HG02798 (cell line): Measurements from ENCODE around the gene LRG1.

Experiments
- ATAC-seq: cut with Tn5 transposase; IDR thresholded peaks from one replicate; pipeline ENCODE4 v1.9.1; 2021; ENCODE audit warnings: mild to moderate bottlenecking; ENCODE audit not compliant: unreplicated experiment, poor library complexity

Gene LRG1, protein sequence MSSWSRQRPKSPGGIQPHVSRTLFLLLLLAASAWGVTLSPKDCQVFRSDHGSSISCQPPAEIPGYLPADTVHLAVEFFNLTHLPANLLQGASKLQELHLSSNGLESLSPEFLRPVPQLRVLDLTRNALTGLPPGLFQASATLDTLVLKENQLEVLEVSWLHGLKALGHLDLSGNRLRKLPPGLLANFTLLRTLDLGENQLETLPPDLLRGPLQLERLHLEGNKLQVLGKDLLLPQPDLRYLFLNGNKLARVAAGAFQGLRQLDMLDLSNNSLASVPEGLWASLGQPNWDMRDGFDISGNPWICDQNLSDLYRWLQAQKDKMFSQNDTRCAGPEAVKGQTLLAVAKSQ

DNA sequence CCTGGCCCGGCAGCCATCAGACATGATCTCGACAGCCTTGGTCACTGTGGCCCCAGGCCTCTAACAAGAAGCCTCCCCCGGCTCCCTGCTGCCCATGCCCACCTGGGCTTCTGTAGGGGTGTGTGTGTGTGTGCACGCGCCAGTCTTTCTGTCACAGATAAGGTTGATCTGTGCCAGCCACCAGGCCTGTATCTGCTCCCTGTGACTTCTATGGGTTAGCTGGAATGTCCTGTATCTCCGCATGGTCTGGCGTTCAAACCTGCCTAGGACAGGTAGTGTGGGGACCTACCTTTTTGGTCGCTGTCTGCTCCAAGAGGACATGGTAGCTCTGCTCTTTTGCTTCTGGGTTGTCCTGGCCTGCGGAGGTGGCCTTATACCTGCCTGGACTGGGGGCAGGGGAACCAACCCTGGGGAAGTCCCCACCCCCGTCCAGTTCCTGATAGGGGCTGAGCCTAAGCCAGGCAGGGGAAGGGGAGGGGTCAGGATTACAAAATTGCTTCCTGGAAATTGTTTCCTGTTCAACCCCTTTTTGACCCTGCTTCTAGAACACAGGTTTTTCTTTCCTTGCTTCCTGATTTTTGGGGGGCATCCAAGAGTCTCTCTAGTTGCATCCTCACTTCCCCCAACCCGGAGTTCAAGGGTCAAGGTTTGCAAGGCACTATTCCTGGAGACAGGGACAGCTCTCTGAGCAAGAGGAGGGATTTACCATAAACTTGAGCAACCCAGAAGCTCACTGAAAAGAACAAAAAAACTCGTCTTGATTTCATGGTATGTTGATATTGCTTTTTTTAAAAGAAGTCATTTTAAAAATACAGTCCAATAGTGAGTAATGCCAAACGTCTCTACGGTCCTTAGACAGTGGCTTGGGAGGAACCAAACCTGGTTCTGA, at the start of gene LRG1:
Gene LRG1 (minus strand): TSS at position 344 of the 889 bp plus-strand sequence. CDS start 23 bp downstream, at position 321.
- ATAC-seq, result no peak

DNA sequence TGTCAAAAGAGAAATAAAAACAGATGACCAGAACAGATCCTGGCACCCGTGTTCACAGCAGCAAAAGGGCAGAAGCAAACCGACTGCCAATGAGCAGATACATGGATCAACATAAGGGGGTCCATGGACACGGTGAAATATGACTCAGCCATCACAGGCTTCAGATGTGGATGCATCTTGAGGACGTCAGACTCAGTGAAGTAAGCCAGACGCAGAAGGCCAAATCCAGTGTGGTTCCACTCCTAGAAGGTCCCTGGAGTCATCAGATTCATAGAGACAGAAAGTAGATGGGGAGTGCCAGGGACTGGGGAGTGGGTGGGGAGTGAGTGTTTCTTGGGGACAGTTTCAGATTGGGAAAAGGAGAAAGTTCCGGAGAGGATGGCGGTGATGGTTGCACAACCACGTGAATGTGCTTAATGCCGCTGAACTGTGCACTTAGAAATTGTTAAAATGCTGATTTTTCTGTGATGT, 48.5 kb upstream of the LRG1 start:
- ATAC-seq, result no peak

DNA sequence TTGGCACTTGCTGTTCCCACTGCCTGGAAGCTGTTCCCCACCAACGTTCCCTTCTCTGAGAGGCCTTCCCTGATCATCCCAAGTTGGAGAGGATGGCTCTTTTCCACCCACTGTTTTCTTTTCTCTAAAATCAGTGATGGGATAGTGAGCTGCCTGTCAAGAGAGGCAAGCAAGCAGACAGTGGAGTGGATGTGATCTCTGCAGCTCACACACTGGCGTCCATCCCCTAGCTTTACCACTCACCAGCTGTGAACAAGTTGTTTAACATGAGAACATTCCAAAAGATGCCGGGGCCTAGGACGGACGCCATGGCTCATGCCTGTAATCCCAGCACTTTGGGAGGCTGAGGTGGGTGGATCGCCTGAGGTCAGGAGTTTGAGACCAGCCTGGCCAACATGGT, 47.7 kb upstream of the LRG1 start:
- no peak for ATAC-seq

DNA sequence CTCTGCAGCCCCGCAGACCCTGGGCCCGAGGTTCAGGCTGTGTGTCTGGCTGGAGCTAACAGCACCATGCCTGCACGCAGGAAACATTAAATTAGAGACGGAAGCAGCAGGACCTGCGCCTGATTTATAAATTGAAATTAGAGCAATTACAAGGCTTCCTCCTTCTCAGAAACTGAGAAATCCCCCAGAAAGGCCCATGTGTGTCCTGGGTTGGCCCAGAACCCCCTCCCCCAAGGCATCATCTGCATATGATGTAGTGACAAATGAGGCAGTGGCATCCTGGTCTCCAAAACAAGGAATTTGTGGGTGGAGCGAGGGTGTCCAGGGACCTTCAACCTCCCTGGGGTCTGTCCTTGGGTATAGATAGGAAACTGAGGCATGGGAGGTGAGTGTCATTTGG, 46.9 kb upstream of the LRG1 start:
- no peak for ATAC-seq

DNA sequence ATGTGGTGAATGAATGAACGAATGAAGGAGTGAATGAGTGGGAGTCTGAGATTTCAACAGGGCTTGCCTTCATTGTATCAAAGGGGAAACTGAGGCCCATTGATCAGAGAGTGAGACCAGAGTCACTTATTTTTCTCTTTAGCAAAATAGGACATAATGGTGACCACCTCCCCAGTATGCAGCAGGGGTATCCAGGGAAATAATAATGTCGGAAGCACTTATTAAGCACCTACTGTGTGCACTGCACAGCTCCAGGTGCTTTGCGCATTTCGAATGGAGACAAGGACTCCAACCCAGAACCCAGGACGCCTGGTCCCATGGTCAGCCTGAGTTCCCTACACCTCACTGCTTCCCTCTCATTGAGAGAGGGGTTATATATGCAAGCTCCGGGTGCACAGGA, 46.4 kb upstream of the LRG1 start:
- ATAC-seq, result no peak

DNA sequence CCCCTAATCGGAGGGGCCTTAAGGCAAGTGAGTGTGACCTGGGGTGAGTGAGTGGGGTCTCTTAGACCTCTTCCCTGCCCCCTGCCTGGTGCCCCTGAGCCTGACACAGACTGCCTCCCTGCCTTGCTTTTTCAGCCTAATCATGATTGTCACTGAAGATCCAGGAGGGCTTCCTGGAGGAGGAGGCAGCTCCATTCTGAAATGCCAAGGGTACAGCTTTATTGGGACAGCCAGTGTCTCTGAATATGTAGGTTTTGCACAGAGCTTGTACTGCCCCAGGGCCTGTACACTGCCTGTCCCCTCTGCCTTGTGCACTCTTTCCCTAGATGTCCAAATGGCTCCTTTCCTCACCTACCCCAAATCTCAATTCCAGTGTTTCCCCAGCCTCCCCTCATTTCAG, 45.7 kb upstream of the LRG1 start:
- no peak for ATAC-seq

DNA sequence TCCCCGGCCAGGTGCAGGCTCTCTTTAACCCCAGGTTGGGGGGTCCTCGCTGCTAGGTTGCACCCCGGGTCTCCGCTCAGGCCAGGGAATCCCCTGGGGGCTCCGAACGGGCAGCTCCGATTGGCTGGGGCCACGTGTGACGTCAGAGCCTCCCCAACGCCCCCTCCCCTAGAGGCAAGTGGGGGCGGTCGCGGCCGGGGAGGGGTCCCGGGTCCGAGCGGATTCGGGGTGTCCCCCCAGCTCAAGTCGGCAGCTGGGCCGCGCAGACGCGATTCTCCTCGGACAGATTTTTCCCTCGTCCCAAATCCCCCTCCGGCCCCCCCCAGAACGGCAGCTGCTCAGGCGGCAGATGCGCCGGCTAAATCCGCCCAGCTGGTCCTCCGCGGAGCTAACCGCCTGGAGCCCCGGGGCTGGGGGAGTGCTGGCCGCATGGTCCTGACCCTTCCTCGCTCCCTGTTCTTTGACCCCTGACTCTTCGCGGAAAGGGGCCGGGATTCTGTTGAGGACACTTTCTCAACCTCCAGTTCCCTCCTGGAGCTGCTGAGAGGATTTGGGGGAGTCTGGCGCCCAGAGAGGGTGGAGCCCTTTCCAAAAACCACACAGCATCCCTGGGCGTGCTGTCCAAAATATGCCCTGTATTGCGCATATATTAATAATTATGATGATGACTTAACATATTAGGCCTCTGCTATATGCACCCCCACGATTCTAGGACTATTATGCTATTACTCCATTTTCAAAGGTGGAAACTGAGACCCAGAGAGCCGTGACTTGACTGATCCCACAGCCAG, 45.0 kb upstream of the LRG1 start:
- no peak for ATAC-seq

DNA sequence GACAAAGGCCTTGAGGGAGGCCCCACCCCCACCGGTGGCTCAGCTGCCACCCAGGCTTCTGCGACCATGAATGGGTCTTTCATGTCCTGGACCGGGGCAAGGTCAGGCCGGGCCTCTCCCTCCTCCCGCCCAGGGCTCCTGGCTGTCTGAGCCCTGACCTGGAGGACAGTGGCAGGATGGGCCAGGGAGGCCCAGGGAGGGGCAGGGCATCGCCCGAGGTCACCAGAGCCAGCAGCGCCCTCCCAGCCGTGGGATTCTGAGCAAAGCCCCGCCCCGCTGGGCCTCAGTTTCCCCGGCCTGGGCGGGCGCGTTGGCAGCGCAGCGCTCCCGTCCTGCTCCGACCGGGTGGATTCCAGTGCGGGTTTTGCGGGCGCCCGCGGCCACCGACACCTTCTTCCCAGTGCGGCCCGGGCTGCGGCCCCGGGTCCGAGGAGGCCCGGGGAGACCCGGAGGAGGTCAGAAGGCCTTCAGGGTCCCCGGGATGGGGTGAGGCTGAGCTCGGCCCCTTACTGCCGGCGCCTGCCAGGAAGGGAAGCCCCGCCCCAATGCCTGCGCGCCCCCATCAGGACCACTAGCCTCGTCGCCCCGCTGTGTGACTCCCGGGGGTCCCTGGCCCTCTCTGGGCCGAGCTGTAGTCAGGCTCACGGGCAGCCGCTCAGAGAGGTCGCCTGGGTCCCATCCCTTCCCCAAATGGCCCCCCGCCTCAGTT, 44.3 kb upstream of the LRG1 start:
- no peak for ATAC-seq

DNA sequence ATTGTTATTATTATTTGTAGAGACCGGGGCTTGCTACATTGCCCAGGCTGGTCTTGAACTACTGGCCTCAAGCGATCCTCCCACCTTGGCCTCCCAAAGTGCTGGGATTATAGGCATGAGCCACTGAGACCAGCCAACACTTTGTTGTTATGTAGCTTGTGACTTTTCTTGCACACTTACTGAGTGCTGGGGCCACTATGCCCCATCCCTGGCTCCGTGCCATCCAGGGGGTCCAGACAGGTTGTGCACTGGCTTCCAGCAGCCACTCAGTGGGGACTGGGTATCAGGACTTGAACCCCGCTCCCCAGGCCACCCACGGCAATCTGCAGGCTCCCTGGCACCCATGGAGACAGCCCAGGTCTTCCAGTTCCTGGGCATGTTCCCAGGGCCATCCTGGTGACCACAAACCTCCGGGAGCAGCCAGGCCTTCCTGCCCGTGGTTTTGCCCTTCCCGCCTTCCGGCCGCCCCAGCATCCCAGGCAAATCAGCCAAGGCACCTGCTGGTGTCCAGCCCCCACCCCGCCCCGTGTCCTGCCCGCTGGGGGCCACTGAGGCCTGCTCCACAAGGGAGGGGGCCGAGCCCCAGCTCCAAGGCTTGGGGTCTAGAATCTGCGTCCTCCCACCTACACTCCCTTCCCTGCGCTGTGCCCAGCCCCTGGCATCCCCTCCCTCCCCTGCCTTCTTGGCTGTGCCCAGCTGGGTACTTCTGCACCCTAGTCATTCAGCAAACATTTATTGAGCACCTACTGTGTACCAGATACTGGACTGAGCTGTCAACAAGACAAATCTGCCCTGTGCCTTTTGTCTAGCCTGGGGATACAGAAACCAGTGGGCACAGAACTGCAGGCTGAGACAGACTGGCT, 43.4 kb upstream of the LRG1 start:
- no peak for ATAC-seq

DNA sequence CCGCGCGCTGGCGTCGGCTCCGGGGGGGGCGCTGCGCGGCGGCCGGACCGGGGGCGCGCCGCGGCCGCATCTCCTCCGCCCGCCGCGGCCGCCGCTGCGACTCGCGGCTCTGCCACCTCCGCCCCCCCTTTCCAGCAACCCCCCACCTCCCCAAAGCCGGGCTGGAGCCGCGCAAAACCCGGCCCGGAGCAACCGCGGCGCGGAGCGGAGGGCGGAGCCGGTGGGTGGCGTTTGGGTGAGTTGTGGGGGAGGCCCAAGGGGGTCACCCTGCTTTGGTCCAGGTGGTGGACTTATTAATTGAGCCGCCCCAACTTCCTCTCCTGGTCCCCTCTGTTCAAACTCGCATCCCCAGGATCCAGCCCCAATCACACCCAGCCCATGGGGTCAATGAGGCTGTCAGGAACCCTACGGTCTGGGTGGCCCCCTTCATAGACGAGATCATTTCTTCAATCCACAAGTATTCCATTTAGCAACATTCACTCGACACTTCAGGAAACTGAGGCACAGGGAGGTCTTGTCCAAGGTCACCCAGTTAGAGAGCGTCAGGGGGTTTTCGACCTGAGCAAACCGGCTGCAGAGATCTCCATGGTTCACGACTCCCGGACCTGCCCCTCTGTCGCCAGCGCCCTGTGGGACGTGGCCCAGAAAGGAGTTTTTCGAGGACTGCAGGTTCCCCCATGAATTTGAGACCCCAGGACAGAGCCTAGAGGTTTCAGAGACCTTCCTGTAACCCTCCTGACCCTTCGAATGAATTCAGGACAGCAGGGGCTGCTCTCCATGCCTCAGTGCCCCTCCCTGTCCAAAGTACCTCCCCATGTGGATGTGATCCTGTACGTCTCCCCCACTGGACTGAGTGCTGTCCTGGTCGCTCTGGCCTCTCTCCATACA, 42.1 kb upstream of the LRG1 start:
- no peak for ATAC-seq

DNA sequence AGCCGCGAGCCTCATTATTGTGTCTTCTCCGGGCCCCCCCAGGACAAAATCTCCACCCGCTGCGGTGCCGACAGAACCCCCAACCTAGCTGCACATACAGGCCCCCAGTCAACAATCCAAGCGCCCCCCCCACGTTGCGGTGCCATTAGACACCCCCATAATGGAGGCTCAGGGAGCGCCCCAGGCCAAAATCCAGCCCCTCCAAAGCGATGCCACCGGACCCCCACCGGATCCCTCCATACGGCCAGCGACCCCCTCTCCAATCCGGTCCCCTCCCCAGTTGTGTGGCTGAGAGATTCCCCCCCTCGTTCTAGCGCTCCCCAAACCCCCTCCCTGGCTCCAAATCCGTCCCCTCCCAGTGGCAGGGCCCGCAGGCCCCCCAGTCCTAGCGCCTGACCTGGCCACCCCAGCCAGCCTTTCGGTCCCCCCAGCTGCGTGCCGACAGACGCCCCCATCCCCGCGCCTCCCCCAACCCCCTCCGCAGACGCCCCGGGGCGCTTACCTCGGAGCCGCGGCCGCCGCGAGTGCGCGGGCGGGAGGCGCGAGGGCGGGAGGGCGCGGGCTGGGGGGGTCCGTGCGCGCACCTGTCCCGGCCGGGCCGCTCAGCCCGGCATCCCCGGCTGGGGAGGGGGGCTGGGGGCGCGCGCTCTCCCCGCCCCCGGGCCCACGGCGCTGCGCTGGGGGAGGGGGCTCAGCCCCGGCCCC, 41.3 kb upstream of the LRG1 start:
- no peak for ATAC-seq

DNA sequence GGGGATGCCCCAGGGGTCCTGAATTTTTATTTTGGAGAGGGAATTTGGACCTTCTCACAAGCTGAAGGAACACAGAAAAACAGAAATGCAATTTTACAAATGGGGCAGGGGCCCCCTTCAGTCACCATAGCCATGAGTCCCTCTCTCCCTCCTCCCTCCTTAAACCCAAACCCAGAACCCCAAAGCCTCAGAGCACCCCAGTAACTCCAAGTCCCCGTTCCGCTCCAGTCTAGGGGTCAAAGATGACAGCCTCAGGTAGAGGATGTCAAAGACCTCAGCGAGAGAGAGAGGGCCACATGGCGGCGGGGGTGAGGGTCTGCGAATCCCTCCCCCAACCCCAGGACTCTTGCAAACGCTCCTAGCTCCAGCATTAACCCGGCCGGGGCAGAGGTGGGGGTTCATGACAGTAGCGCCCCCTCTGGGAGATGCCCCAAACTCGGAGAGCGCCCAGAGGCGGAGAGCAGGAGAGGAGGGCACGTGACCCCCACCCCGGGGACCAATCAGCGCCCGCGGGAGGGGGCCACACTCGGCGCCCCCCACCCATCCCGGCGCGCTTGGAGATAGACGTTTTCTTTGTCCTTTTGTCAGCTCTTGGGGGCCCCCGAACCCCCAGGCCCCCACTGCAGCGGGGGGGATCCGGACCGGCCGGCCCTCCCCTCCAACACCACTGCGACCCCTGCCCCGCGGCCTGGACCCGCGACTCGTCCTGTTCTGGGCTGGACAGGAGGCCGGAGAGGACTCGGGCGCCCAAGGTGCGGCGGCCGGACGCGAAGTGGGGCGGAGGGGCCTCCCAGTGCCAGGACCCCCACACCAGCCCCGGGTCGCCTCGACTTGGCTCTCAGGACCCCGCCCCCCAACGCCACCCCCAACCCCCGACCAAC, 40.4 kb upstream of the LRG1 start:
- ATAC-seq, result no peak

DNA sequence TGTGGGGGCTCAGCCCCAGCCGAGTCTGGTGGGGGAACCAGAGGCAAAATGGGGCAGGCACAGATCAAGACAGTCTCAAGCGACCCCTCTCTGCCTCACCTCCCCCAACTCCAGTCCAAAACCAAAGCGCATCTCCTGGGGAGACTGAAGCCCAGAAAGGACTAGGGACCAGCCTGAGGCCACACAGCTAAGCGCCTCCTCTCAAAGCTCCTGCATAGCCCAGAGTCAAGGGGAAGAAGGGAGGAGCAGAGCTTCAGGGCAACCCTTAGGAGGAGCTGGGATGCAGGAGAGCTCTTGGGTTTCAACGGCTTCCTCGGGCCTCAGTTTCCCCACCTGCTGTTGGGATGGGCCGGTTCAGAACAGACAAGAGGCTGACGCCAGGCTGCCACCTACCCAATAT, 39.6 kb upstream of the LRG1 start:
- no peak for ATAC-seq

DNA sequence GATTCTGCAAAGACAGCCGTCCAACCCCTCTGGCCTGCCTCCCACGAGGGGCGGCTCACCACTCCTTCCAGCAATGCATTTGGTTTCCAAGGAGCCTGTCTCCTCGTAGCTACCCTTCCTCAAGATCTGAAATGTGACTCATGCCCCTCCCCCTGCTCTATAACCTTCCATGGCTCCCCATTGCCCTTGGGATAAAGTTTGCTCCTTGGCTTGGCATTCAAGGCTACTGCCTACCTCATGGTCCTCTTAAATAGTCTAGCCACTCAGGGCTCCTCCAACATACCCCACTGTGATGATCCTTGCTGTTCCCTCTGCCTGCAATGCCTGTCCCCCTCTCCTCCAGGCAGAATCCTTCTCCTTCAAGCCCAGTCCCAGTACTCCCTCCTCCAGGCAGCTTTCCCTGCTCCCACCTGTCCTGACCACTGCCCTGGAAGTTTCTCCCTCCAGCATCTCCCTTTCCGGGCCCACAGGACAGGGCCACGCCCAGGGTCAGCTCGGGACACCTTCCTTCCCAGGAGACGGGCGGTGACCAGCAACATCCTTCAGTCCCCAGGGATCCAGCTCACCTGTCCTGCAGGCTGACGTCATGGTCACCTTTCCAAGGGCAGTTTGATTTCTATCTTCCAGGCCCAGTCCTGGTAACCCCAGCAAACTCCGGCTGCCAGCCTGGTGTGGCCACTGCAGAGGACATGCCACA, 38.9 kb upstream of the LRG1 start:
- no peak for ATAC-seq

DNA sequence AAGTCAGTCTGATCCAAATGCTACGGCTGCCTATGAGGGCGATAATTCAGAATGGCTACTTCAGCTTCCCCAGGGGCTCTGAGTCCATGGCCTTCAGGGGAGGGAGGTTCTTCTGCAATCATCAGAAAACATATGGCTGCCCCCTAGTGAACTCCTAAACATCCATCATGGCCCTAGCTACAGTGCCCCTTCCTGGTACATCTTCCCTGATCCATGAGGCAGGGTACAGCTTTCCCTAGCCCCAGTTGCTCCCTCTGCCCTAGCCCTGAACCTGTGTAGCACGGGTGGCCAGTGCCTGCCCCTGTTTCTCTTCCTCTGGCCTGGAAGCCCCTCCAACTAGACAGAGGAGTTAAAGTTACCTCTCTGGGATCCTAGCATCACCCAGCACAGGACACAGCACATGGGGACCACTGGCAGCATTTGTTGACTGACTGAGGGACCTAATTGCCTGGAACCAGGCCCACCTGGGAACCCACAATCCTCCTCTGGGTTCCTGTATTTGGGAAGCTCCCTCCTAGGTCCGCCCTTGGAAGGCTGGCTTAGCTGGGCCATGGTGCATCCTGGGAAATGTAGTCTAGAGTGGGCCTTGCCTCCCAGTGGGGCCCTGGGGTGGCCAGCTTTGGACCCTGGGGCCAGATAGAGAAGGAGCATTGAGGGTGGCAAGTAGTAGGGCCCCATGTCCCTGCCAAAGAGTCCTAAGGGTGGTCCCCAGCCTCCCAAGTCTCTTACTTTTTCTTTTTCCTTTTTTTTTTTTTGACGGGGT, 37.4 kb upstream of the LRG1 start:
- no peak for ATAC-seq
